KBM-7 (cell line): ENCODE results near the gene PLD5.
A peak's percentile ranks its signal among the peaks of the same experiment; 100 is the strongest.
"Not testable (repeated sequence)": the region's sequence is repeated elsewhere in the genome, so short reads cannot be mapped to it uniquely, and the experiment has no call there.

Source experiments
- DNase-seq: peaks from one replicate; pipeline ENCODE4 v3.0.0-alpha.2; 2015
- in situ Hi-C: fragments of 300-500 bp; cut with MboI; formaldehyde crosslinking; loops from 2 replicates; pipeline ENCODE4 v1.14.3; 2020; ENCODE audit warnings: low sequenced_read_pairs, low pct_unique_long_range_greater_than_20kb, mixed read lengths

PLD5 gene

DNA sequence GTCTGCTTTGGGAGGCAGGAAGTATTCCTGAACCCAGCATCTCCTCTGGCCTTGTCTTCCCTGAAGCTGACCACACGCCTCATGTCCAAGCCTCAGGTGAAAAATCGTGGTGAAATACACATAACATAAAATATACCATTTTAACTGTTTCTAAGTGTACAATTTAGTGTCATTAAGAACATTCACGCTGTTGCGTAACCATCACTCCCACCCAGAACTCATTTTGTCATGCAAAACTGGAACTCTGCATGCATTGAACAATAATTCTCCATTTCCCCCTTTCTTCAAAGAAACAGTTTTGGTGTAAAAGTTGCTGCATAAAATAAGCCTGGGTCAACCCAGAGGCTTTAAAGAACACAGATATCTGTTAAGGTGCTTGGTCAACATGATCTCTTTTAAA is 93.5 kb downstream of the PLD5 start:
- in situ Hi-C loops: no loop called here
- DNase-seq: no peak

DNA sequence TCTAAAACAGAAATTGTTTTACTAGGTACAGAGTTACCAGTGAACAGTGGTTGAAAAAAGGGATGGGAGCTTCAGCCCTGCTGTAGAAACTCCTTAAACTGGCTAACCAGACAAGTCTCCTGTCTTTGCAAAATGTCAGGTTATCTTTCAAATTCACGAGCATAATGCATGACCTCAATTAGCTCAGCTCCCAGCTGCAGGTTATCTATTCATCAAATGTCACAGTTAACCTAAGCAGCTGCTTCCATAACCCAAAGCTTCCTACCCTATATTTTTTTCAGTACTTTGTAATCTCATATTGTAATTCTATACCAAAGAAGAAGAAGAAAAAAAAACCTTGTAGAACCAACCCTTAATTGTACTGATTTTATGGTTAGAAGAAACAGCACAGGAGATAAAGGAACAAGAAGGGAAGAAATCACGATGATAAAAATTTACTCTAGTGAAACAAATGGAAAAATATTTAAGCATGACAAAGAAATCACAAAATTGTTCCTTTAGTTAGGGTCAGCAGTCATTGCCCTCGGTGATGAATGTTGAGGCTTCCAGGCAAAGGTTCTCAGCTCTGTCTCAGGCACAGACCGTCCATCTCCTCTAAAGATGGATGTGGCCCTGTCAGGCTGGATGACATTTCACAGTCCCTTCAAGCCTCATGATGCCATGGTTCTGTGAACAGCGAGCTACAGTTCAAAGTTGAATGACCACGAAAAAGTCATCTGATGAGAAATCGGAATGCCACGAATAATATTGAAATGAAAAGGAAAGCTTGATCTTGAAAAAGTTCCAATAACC is 95.9 kb downstream of the PLD5 start:
- in situ Hi-C loops: no loop called here
- no peak for DNase-seq

GRCh38 chr1:242427519-242427918 is 97.0 kb downstream of the PLD5 start:
- no peak for DNase-seq
- in situ Hi-C loops: no loop called here

GRCh38 chr1:242426271-242426905 is 98.1 kb downstream of the PLD5 start:
- no peak for DNase-seq
- in situ Hi-C loops: no loop called here

GRCh38 chr1:242425232-242425631 is 99.3 kb downstream of the PLD5 start:
- peak; percentile 27 for DNase-seq
- in situ Hi-C loops: no loop called here

GRCh38 chr1:242416657-242417056 is 107.8 kb downstream of the PLD5 start:
- in situ Hi-C loops: no loop called here
- DNase-seq: no peak

- DNase-seq: no peak
Observed at GRCh38 chr1:242412921-242413320, 111.6 kb downstream of the PLD5 start.

GRCh38 chr1:242411901-242412300 is 112.6 kb downstream of the PLD5 start:
- in situ Hi-C loops: no loop called here
- DNase-seq: peak; percentile 4

More at GRCh38 chr1:242412921-242413320, 111.6 kb downstream of the PLD5 start:
- in situ Hi-C loops: no loop called here

GRCh38 chr1:242405947-242406346 is 118.5 kb downstream of the PLD5 start:
- in situ Hi-C loops: no loop called here
- DNase-seq: no peak

- in situ Hi-C loops: no loop called here
- no peak for DNase-seq
Observed at GRCh38 chr1:242404296-242404695, 120.2 kb downstream of the PLD5 start.

GRCh38 chr1:242402956-242403355 is 121.5 kb downstream of the PLD5 start:
- no peak for DNase-seq
- in situ Hi-C loops: no loop called here

GRCh38 chr1:242401937-242402336 is 122.6 kb downstream of the PLD5 start:
- in situ Hi-C loops: no loop called here
- DNase-seq: no peak

- no peak for DNase-seq
- in situ Hi-C loops: no loop called here
Observed at GRCh38 chr1:242398351-242398750, 126.1 kb downstream of the PLD5 start.

DNA sequence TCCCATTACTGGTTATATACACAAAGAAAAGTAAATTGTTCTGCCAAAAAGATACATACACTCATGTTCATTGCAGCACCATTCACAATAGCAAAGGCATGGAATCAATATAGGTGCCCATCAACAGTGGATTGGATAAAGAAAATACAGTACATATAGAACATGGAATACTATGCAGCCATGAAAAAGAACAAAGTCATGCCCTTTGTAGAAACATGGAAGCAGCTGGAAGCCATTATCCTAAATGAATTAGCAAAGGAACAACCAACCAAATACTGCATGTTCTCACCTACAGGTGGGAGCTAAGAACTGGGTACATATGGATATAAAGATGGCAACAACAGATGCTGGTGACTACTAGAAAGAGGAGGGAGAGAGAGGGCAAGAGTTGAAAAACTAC is 132.6 kb downstream of the PLD5 start:
- DNase-seq: no peak

DNA sequence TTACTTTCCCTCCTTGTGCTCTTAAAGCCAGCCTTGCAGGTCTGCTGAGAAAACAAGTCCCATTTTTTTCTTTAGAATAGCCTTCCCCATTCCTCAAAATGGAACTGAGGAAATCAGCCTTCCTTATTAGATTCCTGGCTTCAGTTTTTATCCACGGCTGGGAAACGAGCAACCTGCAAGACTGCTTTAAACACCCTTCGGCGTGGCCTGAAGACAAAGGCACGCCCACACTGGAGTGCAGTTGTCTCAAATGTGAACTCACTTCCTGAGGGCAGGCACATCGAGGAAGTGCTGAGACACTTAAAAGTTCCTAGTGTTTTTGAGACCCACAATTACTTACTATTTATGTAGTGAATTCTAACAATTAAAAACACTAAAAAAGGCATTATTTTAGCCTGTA is 148.4 kb downstream of the PLD5 start:
- in situ Hi-C loops, DNase-seq: not testable (repeated sequence)

More for the DNA sequence above, 132.6 kb downstream of the PLD5 start:
- in situ Hi-C loops: no loop called here

DNA sequence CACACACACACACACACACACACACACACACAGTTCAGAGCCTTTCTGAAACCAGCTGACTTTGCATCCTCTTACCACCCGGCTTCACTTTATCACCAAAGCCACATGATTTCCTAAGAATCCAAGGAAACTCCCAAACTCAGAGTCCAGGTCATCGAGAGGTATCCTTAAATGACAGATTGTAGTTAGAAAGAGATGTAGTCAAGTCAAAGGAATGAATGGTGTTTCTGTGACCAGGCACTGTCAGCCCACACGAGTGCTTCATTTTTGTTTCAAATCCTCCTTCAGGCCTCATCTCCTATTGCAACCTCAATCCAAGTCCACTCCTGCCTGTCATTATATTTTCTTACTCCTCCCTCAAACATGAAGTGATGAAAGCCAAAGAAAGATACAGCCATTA is 174.1 kb downstream of the PLD5 start:
- in situ Hi-C loops: not testable (repeated sequence)

GRCh38 chr1:242349636-242350035 is 174.9 kb downstream of the PLD5 start:
- in situ Hi-C loops: no loop called here

More for the DNA sequence above, 174.1 kb downstream of the PLD5 start:
- DNase-seq: not testable (repeated sequence)

DNA sequence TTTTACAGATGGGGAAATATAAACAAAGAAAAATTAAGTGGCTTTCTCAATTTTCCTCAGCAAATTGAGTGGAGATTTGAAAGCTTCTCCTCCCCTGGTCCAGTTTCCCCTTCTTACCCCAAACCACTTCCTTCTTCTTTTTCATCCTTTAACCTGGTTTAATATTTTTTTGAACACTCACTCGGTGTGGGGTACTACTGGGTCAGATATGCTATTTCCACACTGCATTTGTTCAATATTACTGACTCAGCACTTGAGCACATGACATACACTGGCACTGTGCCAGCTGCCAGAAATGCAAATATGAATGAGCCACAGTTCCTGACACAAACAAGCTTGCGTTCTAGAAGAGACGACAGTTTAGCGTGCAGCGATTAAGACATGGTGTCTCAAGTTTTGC is 193.6 kb downstream of the PLD5 start:
- DNase-seq: peak; percentile 14
- in situ Hi-C loops: not testable (repeated sequence)

More at GRCh38 chr1:242349636-242350035, 174.9 kb downstream of the PLD5 start:
- no peak for DNase-seq

- in situ Hi-C loops: not testable (repeated sequence)
Observed at GRCh38 chr1:242327381-242327780, 197.1 kb downstream of the PLD5 start.

GRCh38 chr1:242321981-242322380 is 202.5 kb downstream of the PLD5 start:
- in situ Hi-C loops, DNase-seq: not testable (repeated sequence)

More at GRCh38 chr1:242327381-242327780, 197.1 kb downstream of the PLD5 start:
- not testable (repeated sequence) for DNase-seq
